ENCODE results near the gene TMEM263.
A peak's percentile ranks its signal among the peaks of the same experiment; 100 is the strongest.
"Not testable (repeated sequence)": the region's sequence is repeated elsewhere in the genome, so short reads cannot be mapped to it uniquely, and the experiment has no call there.

The TMEM263 gene

GRCh38 chr12:106986625-106987389, 31.1 kb downstream of the TMEM263 start, which contains the start of gene MTERF2:
Gene MTERF2 (minus strand): TSS chr12:106987146. CDS start chr12:106978714, 8,432 bp downstream.
- peak; percentile 90 for DNase-seq
- Histone ChIP-seq H3K36me3 (replicated peaks) (no peaks in the 10 kb centered on the region), H3K4me3 (ENCODE audit: low read depth, low read length) (peak within 1 kb of the TSS; percentile 77), H3K27ac (peak within 1 kb of the TSS; percentile 83), H3K27me3 (replicated peaks) (no peaks in the 10 kb centered on the region)
- in situ Hi-C loops (cut with HindIII; ENCODE audit: low pct_ligation_motif_present, low sequenced_read_pairs) = no loop called here
- TF ChIP-seq CTCF (IDR thresholded peaks at IDR 0.05; ENCODE audit: low read depth, low read length, missing control alignments) = no peak

GRCh38 chr12:106987846-106988245, 32.1 kb downstream of the TMEM263 start:
- in situ Hi-C loops (cut with HindIII; ENCODE audit: low pct_ligation_motif_present, low sequenced_read_pairs) = no loop called here
- Histone ChIP-seq H3K27me3 (replicated peaks) (no peaks in the 10 kb centered on the region), H3K36me3 (replicated peaks) (no peaks in the 10 kb centered on the region), H3K27ac (no peak overlapping the region), H3K4me3 (ENCODE audit: low read depth, low read length) (no peak overlapping the region)
- TF ChIP-seq CTCF (IDR thresholded peaks at IDR 0.05; ENCODE audit: low read depth, low read length, missing control alignments) = no peak
- no peak for DNase-seq

GRCh38 chr12:106994579-106995220, 39.0 kb downstream of the TMEM263 start:
- in situ Hi-C loops (cut with HindIII; ENCODE audit: low pct_ligation_motif_present, low sequenced_read_pairs) = no loop called here
- no peak for TF ChIP-seq CTCF (IDR thresholded peaks at IDR 0.05; ENCODE audit: low read depth, low read length, missing control alignments)
- peak; percentile 26 for DNase-seq
- Histone ChIP-seq H3K36me3 (replicated peaks) (no peaks in the 10 kb centered on the region), H3K27me3 (replicated peaks) (no peaks in the 10 kb centered on the region), H3K27ac (no peak overlapping the region), H3K4me3 (ENCODE audit: low read depth, low read length) (no peak overlapping the region)

GRCh38 chr12:106996102-106996501, 40.4 kb downstream of the TMEM263 start:
- DNase-seq; H3K36me3 ChIP-seq (replicated peaks); H3K27ac ChIP-seq; H3K4me3 ChIP-seq (ENCODE audit: low read depth, low read length); H3K27me3 ChIP-seq (replicated peaks); in situ Hi-C loops (cut with HindIII; ENCODE audit: low pct_ligation_motif_present, low sequenced_read_pairs): not testable (repeated sequence)

GRCh38 chr12:106997916-106998315, 42.2 kb downstream of the TMEM263 start:
- in situ Hi-C loops (cut with HindIII; ENCODE audit: low pct_ligation_motif_present, low sequenced_read_pairs) = no loop called here
- no peak overlapping the region for H3K4me3 ChIP-seq (ENCODE audit: low read depth, low read length)
- TF ChIP-seq CTCF (IDR thresholded peaks at IDR 0.05; ENCODE audit: low read depth, low read length, missing control alignments) = no peak
- no peak overlapping the region for H3K27ac ChIP-seq
- H3K36me3 ChIP-seq (replicated peaks) = no peaks in the 10 kb centered on the region
- no peak for DNase-seq
- no peaks in the 10 kb centered on the region for H3K27me3 ChIP-seq (replicated peaks)

GRCh38 chr12:106999446-106999845, 43.7 kb downstream of the TMEM263 start:
- H3K27me3 ChIP-seq (replicated peaks) = no peaks in the 10 kb centered on the region
- in situ Hi-C loops (cut with HindIII; ENCODE audit: low pct_ligation_motif_present, low sequenced_read_pairs) = no loop called here
- TF ChIP-seq CTCF (IDR thresholded peaks at IDR 0.05; ENCODE audit: low read depth, low read length, missing control alignments) = no peak
- no peak for DNase-seq
- no peak overlapping the region for H3K4me3 ChIP-seq (ENCODE audit: low read depth, low read length)
- no peaks in the 10 kb centered on the region for H3K36me3 ChIP-seq (replicated peaks)
- no peak overlapping the region for H3K27ac ChIP-seq

GRCh38 chr12:107002665-107003064, 47.0 kb downstream of the TMEM263 start:
- H3K36me3 ChIP-seq (replicated peaks); H3K27me3 ChIP-seq (replicated peaks); DNase-seq; H3K27ac ChIP-seq; in situ Hi-C loops (cut with HindIII; ENCODE audit: low pct_ligation_motif_present, low sequenced_read_pairs); H3K4me3 ChIP-seq (ENCODE audit: low read depth, low read length): not testable (repeated sequence)

Data from brain microvascular endothelial cell (primary cell).